HG02798 (cell line): ENCODE results near the gene DUSP9.
"Not testable (repeated sequence)": the region's sequence is repeated elsewhere in the genome, so short reads cannot be mapped to it uniquely, and the experiment has no call there.

Experiments used
- ATAC-seq: cut with Tn5 transposase; IDR thresholded peaks from one replicate; pipeline ENCODE4 v1.9.1; 2021; ENCODE audit warnings: mild to moderate bottlenecking; ENCODE audit not compliant: unreplicated experiment, poor library complexity

Gene DUSP9

GRCh38 chrX:153689654-153690465 lies 42.9 kb downstream of the DUSP9 start:
- no peak for ATAC-seq

- no peak for ATAC-seq
These were observed 43.5 kb downstream of the DUSP9 start for GRCh38 chrX:153690466-153690865.

- not testable (repeated sequence) for ATAC-seq
These were observed 44.2 kb downstream of the DUSP9 start for GRCh38 chrX:153691032-153691827.

GRCh38 chrX:153692003-153692402 lies 45.0 kb downstream of the DUSP9 start:
- ATAC-seq = no peak

- no peak for ATAC-seq
These were observed 45.7 kb downstream of the DUSP9 start for GRCh38 chrX:153692611-153693156.

- no peak for ATAC-seq
These were observed 46.4 kb downstream of the DUSP9 start for GRCh38 chrX:153693216-153694086.

GRCh38 chrX:153694256-153694655 lies 47.3 kb downstream of the DUSP9 start:
- not testable (repeated sequence) for ATAC-seq

- no peak for ATAC-seq
These were observed 47.8 kb downstream of the DUSP9 start for GRCh38 chrX:153694687-153695270.

GRCh38 chrX:153696100-153696499 lies 49.1 kb downstream of the DUSP9 start:
- ATAC-seq = no peak

- ATAC-seq = not testable (repeated sequence)
These were observed 49.5 kb downstream of the DUSP9 start for GRCh38 chrX:153696538-153696937.

- not testable (repeated sequence) for ATAC-seq
These were observed 50.2 kb downstream of the DUSP9 start for GRCh38 chrX:153696986-153697722.

GRCh38 chrX:153697924-153698865 lies 51.2 kb downstream of the DUSP9 start:
- no peak for ATAC-seq

GRCh38 chrX:153699210-153699783 lies 52.3 kb downstream of the DUSP9 start:
- not testable (repeated sequence) for ATAC-seq

GRCh38 chrX:153699784-153700371 lies 52.9 kb downstream of the DUSP9 start:
- not testable (repeated sequence) for ATAC-seq

- ATAC-seq = no peak
These were observed 53.5 kb downstream of the DUSP9 start for GRCh38 chrX:153700376-153700945.
